RWPE1 (cell line): ENCODE measurements around the gene SLC24A3.

ENCODE experiments used
- CTCF ChIA-PET: fragments of 350-600 bp; sonication (Branson Sonifier 250); formaldehyde crosslinking; extraction: SDS; loops from one replicate; lab custom pipeline; 2021; lab: Yijun Ruan, JAX
- POLR2A ChIA-PET: fragments of 400-600 bp; formaldehyde crosslinking; extraction: SDS; loops from one replicate; lab custom pipeline; 2020; ENCODE audit warnings: antibody characterized with exemption; ENCODE audit not compliant: low non-redundant PET; lab: Yijun Ruan, JAX
- DNase-seq: peaks from one replicate; pipeline ENCODE4 v3.0.0; 2012; ENCODE audit warnings: low spot score
- H3K27ac ChIP-seq: fragments of 450-650 bp; 2 replicates; pipeline ENCODE4 v1.5.1; 2017
- TF ChIP-seq, protein P1 (sequence below): fragments of 450-650 bp; conservative IDR thresholded peaks from 2 replicates; pipeline ENCODE4 v1.5.1; 2017; ENCODE audit warnings: low read depth, mild to moderate bottlenecking

Gene SLC24A3

DNA sequence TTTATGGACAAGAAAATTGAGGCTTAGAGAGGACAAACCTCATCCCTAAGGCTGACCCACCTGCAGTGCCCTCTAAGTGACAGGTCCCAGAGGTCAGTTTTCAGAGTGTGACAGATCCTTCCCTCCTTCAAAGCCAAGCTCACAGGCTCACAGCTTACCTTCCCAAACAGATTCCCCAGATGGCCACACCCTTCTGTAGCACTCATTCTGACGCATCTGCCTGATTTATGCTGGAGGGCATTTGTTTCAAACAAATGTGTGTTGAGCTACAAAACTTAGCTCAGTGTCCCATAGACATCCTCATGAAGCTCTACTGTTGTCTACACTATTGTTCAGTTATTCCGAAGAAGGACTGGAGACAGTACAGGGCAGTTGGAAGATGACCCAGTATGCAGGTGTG lies 485.0 kb downstream of the SLC24A3 start:
- peak; percentile 31 for DNase-seq
- CTCF ChIA-PET, result interaction anchor here (0.6 to 1.1 kb wide), 2 partner anchors 34 to 118 kb away, joined by 3 read pairs; no protein-coding TSS in a partner anchor
- POLR2A ChIA-PET, result interaction anchor here (1.0 kb wide), 1 partner anchor 60 kb away, joined by 3 read pairs; no protein-coding TSS in a partner anchor
- no peak overlapping the region for H3K27ac ChIP-seq
- TF ChIP-seq, protein P1, sequence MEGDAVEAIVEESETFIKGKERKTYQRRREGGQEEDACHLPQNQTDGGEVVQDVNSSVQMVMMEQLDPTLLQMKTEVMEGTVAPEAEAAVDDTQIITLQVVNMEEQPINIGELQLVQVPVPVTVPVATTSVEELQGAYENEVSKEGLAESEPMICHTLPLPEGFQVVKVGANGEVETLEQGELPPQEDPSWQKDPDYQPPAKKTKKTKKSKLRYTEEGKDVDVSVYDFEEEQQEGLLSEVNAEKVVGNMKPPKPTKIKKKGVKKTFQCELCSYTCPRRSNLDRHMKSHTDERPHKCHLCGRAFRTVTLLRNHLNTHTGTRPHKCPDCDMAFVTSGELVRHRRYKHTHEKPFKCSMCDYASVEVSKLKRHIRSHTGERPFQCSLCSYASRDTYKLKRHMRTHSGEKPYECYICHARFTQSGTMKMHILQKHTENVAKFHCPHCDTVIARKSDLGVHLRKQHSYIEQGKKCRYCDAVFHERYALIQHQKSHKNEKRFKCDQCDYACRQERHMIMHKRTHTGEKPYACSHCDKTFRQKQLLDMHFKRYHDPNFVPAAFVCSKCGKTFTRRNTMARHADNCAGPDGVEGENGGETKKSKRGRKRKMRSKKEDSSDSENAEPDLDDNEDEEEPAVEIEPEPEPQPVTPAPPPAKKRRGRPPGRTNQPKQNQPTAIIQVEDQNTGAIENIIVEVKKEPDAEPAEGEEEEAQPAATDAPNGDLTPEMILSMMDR, result no peak

DNA sequence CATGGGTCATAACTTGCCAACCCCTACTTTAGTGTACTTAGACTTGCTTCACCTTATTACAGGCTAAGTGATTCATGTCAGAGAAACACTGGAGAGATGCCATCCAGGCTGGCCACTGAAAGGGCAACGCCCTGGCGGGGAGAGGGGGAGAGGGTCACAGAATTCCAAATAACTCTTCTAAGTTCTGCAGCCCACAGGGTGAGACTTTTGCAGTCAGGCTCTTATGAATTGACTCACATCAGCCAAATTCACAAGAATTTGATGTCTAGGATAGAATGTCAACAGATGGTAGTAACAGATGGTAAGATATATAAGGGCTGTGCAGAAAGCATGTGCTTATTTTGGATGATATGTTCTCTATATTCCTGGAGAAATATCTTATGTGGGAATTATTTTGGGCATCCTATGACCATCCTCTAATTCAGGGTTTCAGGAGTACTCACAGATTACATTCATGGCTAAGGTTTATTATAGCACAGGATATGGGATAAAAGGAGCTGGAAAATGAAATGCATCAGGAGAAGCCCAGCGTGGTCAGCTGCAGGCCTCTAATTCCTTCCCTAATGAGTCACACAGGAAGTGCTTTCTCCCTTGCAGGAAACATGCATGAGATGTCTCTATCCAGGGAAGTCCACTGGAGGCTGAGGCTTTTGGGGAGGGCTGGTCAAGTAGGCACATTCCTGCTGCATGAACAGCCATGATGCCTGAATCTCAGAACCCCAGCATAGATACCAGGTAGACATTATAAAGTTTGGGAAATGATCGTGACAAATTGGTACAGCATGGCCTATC lies 486.9 kb downstream of the SLC24A3 start:
- TF ChIP-seq, protein P1, result no peak
- POLR2A ChIA-PET, result no interaction called here
- H3K27ac ChIP-seq, result peak overlapping the region; percentile 66
- DNase-seq, result peak; percentile 76
- CTCF ChIA-PET, result no interaction called here

DNA sequence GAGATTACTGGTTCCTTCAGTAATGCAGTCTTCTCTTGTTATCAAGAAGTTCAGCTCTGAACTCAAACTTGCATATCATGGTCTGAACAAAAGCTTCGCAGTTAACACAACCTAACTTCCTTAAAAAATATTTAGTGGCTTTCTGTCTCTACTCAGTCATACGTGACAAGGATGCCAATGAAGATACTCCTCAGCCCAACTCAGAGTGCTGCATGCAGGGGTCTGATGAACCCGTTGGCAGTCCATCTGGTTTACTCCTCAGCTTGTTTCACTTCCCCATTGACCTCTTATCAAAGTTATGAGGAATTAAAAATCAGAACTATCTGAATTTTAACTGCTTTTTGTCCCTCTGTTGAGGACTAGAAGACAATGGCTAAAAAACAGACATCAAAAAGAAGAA lies 489.0 kb downstream of the SLC24A3 start:
- TF ChIP-seq, protein P1, result no peak
- ChIA-PET POLR2A (no interaction called here), CTCF (interaction anchor here (0.6 kb wide), 1 partner anchor 135 kb away, joined by 4 read pairs; no protein-coding TSS in a partner anchor)
- H3K27ac ChIP-seq, result no peak overlapping the region
- DNase-seq, result no peak

DNA sequence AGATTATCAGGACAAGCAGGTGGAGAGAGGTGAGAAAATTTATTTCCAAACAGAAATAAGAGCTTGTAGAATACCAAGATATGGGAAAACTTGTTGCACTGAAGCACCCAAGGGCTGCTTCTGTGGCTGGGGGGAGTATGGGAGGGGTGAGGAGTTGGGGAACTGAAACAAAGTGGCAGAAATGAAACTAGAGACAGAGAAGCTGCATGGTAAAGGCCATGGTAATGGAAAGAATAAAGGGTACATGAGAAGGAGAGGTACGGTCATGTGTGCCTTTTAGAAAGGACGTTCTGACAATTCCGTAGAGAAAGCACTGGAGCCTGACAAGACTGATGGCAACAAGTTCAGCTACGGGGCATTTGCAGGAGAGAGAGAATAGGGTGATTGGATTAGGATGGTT lies 494.0 kb downstream of the SLC24A3 start:
- no peak for DNase-seq
- ChIA-PET POLR2A (no interaction called here), CTCF (no interaction called here)
- H3K27ac ChIP-seq, result no peak overlapping the region
- TF ChIP-seq, protein P1, result no peak

DNA sequence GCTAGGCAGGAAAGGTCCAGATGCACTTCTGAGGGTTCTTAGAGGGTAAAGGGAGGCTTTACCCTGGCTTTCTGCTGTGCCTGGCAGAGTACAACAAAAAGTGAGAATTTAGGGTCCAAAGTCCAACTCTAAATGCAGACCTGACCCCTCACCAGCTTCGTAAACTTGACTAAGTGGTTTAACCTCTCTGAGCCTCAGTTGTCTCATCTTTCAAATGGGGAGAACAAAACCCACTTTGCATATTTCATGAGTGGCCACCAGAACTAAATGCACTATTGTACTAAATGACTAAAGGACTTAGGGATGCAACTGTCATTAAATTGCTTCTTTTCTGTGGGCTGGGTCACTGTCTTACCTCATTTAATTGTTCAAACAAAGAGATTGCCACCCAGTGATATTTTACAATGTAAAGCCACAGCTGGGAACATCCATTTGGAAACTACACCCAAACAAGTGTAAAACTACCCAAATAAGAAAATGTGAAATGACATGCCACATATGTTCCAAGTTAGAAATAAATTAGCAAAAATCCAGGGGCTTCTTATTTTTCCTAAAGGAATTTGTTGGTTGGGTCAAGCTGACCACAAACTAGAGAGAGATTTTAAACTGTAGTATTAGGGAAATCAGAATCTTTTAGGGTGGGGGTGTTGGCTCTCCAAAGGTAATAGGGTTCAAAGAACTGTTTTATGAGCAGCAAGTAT lies 497.3 kb downstream of the SLC24A3 start:
- ChIA-PET CTCF (no interaction called here), POLR2A (no interaction called here)
- H3K27ac ChIP-seq, result no peak overlapping the region

More for the DNA sequence above, 497.3 kb downstream of the SLC24A3 start:
- DNase-seq, result no peak
- TF ChIP-seq, protein P1, result no peak
